ENCODE measurements around the gene TRIM33.
A peak's percentile ranks its signal among the peaks of the same experiment; 100 is the strongest.
"Not testable (repeated sequence)": the region's sequence is repeated elsewhere in the genome, so short reads cannot be mapped to it uniquely, and the experiment has no call there.

TRIM33 gene

GRCh38 chr1:114467491-114467890 is 43.5 kb downstream of the TRIM33 start:
- DNase-seq (ENCODE audit: low read depth), result no peak

- DNase-seq (ENCODE audit: low read depth), result no peak
These were observed 44.5 kb downstream of the TRIM33 start for GRCh38 chr1:114466334-114467014.

- DNase-seq (ENCODE audit: low read depth), result no peak
These were observed 48.0 kb downstream of the TRIM33 start for GRCh38 chr1:114462963-114463362.

DNA sequence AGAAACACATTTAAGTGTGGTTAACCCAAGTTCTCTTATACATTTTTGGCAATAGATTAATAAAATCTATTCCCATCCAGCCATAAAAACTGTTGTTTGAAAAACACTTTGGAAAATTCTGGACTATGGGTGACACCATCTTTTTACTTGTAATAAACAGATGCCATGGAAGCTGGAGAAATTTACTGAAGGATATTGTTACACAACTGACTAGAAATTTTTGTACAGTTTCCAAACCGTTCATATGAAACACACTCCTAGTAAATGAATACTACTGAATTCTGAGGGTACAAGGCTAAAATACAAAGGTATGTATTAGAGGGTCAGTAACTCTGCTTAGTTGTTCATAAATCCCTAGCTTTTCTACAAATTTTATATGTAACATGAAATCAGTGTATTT is 48.7 kb downstream of the TRIM33 start:
- no peak for DNase-seq (ENCODE audit: low read depth)

GRCh38 chr1:114458237-114458777 is 52.7 kb downstream of the TRIM33 start:
- DNase-seq (ENCODE audit: low read depth), result peak; percentile 18

- no peak for DNase-seq (ENCODE audit: low read depth)
These were observed 53.2 kb downstream of the TRIM33 start for GRCh38 chr1:114457675-114458236.

DNA sequence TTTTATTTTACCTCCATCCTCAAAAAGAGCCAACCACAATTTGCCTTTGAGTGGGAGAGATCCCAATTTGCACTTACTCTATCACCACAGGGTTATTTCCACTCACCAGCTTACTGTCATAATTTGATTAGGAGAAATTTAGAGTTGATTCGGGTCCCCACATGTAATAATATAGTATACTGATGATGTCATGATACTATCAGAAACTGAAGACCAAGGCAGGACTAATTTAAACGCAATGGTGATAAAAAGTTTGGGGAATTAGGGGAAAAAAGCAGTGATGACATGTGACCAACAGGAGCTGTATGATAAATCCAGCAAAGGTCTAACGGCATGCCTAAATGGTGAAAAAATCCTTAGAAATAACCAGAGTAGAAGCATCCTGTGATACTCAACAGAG is 54.4 kb downstream of the TRIM33 start:
- DNase-seq (ENCODE audit: low read depth), result no peak

- no peak for DNase-seq (ENCODE audit: low read depth)
These were observed 55.8 kb downstream of the TRIM33 start for GRCh38 chr1:114455102-114455785.

GRCh38 chr1:114454539-114454938 is 56.5 kb downstream of the TRIM33 start:
- DNase-seq (ENCODE audit: low read depth), result no peak

DNA sequence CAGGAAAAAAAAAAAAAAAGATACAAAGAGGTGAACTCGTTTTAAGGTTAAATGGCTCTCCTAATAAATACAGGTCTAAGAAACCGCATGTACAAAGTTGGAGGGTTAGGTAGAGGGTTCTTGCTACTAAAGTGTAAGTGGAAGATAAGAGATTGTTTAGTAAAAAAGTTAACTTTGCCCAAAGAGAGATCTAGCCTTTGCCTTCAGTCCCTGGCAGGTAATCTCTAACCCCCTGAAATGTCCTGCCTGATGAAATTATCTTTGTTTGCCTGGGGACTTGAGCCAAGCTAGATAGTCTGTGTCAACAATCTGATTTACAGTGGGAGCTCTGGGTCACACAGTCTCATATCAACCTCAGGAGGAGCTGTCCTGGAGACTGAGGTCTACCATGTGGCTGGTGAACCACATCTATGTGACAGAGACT is 57.6 kb downstream of the TRIM33 start:
- no peak for DNase-seq (ENCODE audit: low read depth)

- no peak for DNase-seq (ENCODE audit: low read depth)
These were observed 62.5 kb downstream of the TRIM33 start for GRCh38 chr1:114448370-114449036.

DNA sequence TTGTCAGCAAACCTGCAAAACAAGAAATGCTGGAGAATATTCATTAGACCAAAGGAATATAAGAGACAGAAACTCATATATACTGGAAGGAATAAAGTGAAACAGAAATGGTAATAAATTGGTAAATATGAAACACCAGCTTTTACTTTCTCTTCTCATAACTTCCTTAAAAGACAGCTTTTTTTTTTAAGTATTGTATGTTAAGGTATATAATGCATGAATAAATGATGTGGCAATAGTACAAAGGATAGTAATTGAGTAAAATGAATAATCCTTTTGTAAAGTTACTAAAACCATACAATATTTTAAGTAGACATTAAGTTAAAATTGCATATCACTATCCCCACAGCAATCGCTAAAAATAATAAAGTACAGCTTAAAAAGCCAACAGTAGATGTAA is 64.8 kb downstream of the TRIM33 start:
- no peak for DNase-seq (ENCODE audit: low read depth)

DNA sequence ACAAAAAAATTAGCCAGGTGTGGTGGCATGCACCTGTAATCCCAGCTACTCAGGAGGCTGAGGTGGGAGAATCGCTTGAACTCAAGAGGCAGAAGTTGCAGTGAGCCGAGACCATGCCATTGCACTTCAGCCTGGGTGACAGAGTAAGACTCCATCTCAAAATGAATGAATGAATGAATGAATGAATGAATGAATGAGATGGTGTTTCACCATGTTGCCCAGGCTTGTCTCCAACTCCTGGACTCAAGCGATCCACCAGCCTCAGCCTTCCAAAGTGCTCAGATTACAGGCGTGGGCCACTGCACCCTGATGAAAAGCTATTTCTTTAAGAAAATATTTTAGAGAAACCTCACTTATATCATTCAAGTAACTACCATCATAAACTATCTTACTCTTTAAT is 67.8 kb downstream of the TRIM33 start:
- not testable (repeated sequence) for DNase-seq (ENCODE audit: low read depth)

GRCh38 chr1:114441332-114441731 is 69.7 kb downstream of the TRIM33 start:
- DNase-seq (ENCODE audit: low read depth), result no peak

DNA sequence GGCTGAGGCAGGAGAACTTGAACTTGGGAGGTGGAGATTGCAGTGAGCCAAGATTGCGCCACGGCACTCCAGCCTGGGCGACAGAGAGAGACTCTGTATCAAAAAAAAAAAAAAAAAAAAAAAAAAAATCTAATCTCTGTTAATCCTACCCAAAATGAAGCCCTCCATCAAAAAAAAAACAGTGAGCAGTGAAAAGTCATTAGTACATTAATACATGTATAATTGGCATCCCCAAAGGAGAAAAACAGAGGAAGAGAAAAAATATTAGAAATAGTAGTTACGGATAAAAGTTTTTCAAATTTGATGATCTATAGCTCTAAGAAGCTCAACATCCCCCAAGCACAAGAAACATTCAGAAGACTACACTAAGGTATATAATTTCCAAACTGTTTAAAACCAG is 71.6 kb downstream of the TRIM33 start:
- DNase-seq (ENCODE audit: low read depth), result no peak

DNA sequence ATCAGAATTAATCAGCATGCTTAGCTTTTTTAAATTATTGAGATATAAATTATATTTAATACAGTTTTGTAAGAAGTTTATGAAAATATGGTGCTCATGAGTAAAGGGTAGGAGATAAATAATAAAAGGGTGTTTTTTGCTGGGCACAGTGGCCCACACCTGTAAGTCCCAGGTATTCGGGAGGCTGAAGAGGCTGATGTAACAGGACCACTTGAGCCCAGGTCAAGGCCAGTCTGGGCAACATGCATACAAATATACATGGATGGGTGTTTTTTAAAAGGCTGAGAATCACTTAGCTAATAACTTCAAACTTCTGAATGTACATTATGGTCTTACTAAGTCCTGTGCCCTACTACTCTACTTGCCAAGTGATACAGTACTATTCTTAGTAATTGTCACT is 73.2 kb downstream of the TRIM33 start:
- no peak for DNase-seq (ENCODE audit: low read depth)

DNA sequence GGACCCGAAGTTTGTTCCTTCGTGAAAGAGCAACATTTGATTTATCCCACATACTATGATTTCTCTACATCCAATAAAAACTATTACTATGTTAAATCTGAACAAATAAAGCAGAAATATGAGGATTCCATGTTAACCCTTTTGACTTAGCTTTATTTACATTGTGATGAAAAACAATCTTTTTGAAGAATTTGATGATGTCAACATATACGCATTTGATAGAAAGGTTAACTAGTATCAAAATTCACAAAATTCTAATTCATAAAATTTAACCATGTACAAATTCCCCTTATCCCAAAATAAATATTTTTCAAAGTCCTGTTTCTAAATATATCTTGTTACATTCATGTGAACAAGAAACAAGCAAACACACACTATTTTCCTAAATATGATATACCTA is 74.2 kb downstream of the TRIM33 start:
- no peak for DNase-seq (ENCODE audit: low read depth)

- DNase-seq (ENCODE audit: low read depth), result no peak
These were observed 75.8 kb downstream of the TRIM33 start for GRCh38 chr1:114435088-114435715.

DNA sequence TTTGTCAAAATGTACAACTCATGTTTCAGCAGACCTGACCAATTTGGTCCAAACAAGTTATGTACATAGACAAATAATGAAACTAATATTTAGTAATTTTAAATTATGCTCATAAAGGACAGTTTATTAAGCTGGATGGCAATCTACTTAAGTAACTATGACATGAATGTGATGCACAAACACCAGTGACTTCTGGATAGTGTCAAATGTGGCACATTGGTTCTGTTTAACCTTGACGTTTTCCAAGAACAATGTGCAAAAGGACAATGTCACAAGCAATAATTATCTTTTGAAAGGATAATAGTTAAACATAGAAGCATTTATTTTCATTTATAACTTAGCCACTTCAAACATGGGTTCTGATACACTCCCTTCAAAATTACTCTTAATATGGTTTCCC is 80.0 kb downstream of the TRIM33 start:
- no peak for DNase-seq (ENCODE audit: low read depth)

- DNase-seq (ENCODE audit: low read depth), result no peak
These were observed 82.8 kb downstream of the TRIM33 start for GRCh38 chr1:114428083-114428754.

DNA sequence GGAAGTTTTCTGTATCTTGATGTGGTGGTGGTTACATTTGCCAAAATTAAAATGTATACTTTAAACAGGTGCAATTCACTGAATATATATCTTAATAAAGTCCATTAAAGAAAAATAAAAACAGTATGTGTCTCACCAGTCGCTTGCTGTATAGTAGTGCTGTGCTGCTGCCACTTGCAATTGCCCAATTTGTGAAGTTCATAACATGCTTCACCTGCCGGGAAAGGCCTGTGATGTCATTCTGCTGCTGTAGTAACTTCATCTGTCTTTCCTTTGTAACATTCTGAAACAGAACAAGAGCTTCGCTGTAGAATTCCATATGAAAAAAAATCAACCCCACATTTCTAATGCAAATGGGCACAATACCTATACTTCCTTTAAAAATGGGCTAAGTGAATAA is 83.4 kb downstream of the TRIM33 start:
- no peak for DNase-seq (ENCODE audit: low read depth)

DNA sequence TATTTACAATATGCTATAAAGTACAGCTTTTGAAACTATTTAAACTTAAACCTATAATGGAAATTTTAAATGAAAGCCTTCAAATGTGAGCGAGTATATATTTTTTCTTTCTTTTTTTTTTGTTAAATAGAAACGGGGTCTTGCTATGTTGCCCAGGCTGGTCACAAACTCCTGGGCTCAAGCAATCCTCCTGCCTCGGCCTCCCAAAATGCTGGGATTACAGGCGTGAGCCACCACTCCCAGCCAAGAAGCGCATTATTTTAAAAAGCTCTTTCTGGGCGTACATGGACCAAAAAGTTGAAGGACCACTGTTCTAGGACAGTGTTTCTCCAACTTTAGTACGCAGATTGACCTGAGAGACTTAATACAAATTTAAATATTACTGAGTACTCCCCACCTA is 87.5 kb downstream of the TRIM33 start:
- DNase-seq (ENCODE audit: low read depth), result no peak
